ENCODE results near the gene MSH3. TPM values are rescaled to one million over a fixed set of nuclear protein-coding genes. Genes with fewer than 3 reads are reported as not detected.

The MSH3 gene
- 12.6 and 15.8 TPM in 2 replicates for total RNA-seq (2014; rRNA removed)
- 5.5 TPM for polyA plus RNA-seq (2012)

DNA sequence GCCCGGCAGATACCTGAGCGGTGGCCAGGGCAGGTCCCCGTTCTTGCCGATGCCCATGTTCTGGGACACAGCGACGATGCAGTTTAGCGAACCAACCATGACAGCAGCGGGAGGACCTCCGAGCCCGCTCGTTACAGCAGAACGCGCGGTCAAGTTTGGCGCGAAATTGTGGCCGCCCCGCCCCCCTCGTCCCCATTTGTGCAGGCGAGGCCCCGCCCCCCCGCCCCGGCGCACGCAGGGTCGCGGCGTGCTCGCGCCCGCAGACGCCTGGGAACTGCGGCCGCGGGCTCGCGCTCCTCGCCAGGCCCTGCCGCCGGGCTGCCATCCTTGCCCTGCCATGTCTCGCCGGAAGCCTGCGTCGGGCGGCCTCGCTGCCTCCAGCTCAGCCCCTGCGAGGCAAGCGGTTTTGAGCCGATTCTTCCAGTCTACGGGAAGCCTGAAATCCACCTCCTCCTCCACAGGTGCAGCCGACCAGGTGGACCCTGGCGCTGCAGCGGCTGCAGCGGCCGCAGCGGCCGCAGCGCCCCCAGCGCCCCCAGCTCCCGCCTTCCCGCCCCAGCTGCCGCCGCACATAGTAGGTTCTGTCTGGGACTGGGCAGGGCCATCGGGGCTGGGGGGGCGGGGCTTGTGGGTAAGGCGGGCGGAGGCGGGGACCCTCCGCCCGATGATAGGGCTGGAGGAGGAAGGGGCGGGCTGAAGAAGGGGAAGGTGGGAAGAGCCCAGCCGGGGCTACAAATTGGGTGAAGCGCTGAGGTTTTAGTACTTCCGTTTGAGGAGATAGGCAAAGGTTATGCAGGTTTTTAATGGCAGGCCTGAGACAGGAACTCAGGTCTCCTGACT lies at the start of gene MSH3, which contains the start of gene DHFR:
MSH3 (plus strand) TSS at position 262 of the 840 bp plus-strand sequence; CDS start at position 338, 76 bp downstream.
DHFR (minus strand) TSS at position 593 of the 840 bp plus-strand sequence; CDS start at position 99, 494 bp downstream.
- DNase-seq (ENCODE audit: low read depth) = peak; percentile 85

DNA sequence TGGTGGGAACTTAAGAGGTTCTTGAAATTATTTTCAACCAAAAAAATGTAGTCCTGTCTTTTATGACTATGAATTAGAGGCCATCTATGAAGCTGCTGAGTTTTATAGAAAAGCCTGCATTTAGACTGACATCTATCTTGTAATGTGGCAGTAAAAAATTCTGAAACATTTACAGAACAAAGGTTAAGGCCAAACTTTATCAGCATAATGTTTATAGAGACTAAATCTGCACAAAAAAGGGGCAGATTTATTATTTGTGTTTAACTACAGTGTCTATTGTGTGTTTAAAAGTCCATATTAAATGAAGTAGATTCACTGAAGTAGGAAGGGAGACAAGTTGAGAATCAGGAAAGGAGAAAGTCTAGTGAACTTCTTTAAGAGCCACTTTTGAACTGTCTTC lies 47.1 kb upstream of the MSH3 start:
- DNase-seq (ENCODE audit: low read depth) = no peak

DNA sequence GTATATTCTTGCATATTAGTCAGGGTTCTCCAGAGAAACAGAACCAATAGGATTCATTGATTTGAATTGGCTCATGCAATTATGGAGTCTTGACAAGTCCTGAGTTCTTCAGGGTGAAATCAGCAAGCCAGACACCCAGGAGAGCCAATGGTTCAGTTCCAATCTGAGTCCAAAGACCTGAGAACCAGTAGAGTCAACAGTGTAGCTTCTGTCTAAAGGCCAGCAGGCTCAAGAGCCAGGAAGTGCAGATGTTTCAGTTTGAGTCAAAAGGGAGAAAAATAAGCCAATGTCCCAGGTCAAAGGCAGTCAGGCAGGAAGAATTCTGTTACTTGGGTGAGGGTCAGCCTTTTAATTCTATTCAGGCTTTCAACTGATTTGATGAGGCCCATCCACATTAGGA lies 46.6 kb upstream of the MSH3 start:
- no peak for DNase-seq (ENCODE audit: low read depth)

DNA sequence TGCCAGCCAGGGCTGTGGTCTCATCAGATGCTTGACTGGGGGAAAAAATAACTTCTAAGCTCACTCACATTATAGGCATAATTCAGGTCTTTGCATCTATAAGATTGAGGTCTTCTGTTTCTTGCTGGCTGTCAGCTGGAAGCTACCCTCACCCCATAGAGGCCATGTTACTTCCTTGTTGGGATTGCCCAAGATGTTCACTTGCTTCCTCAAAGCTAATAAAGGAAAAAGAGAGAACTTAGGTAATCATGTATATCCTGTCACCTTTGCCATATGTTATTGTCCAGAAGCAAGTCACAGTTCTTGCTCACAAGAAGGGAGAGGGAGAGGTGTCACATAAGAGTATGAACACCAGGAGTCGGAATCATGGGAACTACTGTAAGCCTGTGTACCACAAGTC lies 45.7 kb upstream of the MSH3 start:
- DNase-seq (ENCODE audit: low read depth) = no peak

DNA sequence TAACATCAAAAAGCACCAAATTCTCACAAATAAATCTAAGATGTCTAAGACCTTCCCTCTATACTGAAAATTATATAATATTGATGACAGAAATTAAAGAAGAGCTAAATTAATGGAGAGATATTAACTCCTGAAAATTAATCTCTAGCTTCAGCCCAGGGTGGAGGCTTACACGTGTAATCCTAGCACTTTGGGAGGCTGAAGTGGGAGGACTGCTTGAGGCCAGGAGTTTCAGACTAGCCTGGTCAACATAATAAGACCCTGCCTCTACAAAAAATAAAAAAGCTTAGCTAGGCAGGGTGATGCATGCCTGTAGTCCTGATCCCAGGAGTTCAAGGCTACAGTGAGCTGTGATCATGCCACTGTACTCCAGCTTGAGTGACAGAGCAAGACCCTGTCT lies 44.8 kb upstream of the MSH3 start:
- no peak for DNase-seq (ENCODE audit: low read depth)

DNA sequence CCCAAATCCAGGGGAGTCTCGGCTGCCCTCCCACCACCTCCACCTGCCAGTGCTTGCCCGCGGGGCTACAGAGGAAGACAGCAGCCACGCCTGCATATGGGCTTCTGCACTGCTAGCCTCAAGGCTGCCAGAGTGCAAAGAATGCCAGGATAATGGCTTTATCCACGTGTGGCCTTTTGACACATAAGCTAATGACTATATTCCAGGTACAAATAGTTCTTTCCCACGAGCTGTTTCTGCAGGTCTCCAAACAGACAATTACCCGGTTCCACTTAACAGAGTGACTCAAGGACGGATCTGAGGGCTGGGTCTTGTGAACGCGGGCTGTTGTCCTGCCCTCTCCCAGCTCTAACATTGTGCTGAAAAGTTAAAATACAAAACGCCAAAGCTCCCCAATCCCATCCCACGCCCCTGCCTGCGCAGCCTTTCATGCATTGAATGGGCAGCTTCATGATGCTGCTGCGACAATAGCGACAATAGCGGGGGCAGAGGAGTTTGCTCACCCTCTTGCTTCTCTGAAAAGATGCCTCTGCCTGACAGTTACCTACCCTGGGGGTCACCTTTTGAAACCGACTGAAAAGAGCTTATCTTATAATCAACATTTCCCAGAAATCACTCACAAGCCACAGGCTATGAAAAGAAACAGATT lies 39.1 kb upstream of the MSH3 start:
- no peak for DNase-seq (ENCODE audit: low read depth)

DNA sequence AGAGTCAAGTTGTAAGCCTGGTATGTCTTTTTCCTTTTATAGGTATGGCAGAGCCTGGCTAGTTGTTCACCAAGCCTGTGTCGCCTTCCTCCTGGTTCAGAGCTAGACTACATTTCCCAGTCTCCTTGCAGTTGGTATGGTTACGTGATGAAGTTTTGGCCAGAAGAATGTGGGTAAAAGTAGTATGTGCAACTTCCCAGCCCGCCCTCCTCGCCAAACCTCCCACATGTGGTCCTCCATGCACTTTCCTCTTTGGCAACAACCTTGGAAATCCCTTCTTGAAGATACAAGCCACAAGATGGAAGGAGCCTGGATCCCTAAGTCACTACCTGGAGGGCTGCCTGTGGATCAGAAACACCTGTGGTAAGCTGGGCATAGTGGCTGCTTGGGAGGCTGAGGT lies 36.0 kb upstream of the MSH3 start:
- no peak for DNase-seq (ENCODE audit: low read depth)

DNA sequence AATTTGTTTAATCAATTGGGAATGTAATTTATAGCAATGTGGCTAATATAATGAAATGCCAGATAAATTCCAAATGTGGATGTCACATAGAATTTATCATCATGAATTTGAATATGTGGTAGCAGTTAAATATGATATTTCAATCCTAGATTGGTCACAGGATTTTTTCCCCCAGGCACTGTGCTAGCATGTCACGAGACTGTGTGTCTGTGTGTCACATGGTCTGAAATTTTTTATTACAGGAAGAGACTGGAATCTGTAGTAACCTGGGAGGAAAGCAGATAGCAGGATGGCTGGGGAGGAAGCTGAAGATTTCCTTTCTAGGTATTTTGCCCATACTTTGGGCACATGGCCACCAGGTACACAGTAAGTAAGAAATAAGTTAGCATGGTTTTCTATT lies 35.4 kb upstream of the MSH3 start:
- no peak for DNase-seq (ENCODE audit: low read depth)

DNA sequence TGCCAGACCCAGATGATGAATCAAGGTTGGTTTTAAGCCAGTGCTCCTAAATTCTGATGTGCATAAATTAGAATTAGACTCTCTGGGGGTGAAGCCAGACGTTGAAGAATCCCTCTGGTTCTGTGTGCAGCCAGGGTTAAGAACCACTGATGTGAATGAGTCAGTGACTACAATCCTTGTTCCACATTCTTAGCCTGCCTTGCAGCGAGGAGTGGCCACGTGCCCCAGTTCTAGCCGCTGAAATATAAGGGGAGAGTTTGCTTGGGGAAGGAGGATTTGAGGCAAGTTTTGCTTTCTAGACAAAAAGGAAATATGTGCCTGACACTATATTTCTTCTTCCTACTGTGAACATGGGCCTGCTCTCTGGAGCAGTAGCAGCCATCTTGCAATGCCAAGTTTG lies 34.2 kb upstream of the MSH3 start:
- peak; percentile 6 for DNase-seq (ENCODE audit: low read depth)

DNA sequence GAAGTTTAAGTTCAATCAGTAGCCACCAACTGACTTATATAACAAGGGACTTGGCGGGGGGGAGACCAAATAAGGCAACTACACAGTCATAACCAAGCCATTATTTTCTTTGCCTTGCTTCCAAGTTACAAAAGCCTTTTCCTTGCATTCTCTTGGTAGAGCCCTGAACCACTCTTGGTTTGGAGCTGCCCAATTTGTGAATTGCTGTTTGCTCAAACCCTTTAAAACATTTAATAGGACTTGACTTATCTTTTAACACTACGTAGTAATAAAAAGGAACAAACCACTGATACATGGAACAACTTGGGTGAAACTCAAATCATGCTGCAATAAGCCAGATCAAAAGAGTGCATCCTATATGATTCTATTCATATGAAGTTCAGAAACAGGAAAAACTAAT lies 31.7 kb upstream of the MSH3 start:
- DNase-seq (ENCODE audit: low read depth) = no peak

DNA sequence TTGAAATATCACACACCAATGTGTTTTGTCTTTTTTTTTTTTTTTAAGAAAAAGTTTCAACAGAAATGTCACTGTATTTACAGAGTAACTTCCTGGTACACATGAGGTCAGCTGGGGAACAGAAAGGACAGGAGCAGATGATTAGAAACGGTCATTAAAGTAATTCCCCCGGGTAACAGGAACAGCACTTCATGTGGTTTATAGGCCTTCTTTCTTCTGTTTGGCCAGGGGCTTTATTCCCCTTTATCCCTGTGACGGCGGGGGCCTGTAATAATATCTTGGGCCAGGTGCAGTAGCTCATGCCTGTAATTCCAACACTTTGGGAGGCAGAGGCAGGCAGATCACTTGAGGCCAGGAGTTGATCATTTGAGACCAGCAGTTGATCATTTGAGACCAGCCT lies 30.5 kb upstream of the MSH3 start:
- peak; percentile 9 for DNase-seq (ENCODE audit: low read depth)

DNA sequence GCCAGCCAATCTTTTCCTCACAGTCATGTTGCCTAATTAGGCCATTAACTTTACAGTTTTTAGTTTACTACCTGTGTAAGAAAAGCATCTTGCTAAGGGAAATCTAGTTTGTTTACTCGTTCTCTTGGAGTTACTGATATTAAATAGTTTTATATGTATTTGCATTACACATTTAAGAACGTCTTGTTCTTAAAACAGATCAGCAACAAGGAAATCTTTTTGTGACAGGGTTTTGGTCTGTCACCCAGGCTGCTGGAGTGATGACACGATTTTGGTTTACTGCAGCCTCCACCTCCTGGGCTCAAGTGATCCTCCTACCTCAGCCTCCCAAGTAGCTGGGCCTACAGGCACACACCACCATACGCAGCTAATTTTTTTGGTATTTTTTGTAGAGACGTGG lies 29.2 kb upstream of the MSH3 start:
- no peak for DNase-seq (ENCODE audit: low read depth)

DNA sequence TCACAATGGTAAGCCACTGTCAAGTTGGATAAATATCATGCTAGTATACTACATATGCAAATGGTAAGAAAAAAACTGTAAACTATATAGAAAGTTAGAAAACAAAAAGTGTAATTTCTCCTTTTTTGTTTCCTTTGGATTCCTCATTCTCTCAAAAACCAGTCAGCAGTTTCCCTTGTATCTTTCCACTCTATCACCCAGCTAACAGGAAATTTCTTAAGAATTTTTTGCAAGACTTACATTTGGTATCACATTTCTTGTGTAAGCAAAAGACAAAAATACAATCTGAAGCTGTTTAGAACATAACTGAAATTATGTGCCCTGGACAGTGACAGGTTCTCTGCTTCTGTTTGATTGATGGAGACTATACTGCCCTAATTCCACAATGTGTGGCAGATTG lies 25.2 kb upstream of the MSH3 start:
- no peak for DNase-seq (ENCODE audit: low read depth)

DNA sequence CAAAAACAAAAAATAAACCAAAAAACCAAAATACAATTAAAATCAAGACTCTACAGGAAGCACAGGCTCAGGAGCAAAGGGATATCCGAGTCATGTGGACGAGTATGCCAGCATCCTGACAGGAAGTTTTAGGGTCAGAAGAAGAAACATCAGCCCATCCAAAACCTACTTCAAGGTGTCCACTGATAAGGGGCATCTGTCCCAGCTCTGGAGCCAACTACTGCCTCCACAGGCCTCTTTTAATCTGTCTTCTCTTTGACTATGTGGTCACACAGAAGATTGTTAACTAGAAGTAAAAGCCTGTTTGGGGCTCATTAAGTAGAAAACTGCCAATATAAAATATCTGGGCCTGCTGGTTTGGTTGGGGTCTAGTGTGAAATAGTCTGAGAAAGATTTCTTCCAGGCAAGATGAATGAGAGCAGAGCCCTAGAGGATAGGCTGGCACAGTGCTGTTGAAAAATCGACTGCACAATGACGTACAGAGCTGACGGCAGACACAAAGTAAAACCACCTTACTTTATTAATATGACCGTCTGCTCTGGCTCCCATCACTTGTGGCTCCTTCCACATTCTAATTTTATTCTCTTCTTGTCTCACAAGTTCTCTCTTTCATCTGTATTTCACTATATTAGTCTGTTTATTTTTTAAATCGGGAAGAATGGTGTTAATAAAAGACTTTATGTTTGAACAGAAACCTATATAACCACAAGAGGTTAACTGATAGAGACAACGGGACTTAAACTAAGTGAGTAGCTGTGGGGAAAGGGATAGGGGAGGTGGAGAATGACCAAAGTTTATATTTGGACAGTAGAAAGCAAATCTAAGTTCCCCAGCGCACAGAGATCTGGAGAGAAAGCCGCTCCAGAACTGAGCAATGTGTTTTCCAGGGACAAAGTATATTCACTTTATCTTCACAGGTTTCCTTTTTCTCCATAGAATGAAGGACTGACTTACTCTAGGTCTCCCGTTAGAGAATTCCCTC lies 22.9 kb upstream of the MSH3 start:
- no peak for DNase-seq (ENCODE audit: low read depth)

DNA sequence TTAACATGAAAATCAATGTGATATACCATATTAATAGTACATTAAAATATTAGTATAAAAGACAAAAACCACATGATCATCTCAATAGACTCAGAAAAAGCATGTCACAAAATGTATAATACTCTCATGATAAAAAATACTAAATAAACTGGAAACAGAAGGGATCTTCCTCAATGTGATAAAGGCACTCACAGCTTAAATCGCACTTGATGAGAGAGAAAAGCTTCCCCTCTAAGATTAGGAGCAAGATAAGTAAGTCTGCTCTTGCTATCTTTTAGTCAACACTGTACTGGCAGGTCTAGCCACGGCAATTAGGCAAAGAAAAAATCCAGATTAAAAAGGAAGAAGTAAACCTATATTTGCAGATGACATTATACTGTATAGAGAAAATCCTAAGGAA lies 21.8 kb upstream of the MSH3 start:
- DNase-seq (ENCODE audit: low read depth) = no peak

DNA sequence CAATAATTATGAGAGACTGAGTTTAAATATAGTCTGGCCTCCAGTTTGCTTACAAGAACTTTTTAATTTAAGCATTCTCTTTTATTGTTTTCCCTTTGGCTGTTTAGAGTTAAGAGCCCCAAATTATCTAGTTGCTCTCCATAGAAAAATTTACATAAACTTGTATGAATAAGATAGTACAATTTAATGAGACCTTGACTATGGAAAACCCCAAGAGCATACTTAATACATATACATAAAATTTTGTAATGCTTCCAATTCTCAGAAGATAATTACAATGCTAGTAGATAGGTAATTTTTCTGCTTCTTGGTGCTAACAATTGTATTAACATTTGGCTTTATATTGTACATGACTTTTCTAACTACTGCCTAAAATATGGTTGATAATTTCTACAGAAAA lies 20.3 kb upstream of the MSH3 start:
- no peak for DNase-seq (ENCODE audit: low read depth)

DNA sequence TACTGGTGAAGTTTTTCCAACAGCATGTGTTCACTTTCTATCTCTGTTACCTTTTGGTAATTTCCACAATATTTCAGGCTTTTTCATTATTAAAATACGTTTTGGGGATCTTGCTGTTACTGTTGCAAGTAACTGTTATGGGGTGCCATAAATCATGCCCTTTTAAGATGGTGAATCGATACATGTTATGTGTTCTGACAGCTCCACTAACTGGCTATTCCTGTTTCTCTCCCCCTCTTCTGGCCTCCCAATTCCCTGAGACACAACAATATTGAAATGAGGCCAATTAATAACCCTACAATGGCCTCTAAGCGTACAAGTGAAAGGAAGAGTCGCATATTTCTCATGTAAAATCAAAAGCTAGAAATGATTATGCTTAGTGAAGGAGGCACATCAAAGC lies 13.1 kb upstream of the MSH3 start:
- no peak for DNase-seq (ENCODE audit: low read depth)

DNA sequence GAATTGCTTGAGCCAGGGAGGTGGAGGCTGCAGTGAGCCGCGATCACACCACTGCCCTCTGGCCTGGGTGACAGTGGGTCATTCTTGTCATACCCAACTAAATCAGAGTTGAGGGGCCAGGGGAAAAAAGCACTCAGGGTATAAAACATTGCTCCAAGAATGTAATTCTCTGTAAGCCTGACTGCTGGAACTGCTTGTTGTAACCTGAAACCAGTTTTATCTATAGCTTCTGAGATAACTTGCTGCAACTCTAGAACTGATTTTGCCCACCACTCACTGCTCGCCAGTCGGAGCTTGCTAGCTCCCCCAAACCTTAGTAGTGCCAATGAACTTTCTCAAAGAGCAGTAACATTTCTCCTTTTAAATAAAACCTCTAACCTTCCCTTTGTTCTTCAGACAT lies 9.6 kb upstream of the MSH3 start:
- DNase-seq (ENCODE audit: low read depth) = no peak

DNA sequence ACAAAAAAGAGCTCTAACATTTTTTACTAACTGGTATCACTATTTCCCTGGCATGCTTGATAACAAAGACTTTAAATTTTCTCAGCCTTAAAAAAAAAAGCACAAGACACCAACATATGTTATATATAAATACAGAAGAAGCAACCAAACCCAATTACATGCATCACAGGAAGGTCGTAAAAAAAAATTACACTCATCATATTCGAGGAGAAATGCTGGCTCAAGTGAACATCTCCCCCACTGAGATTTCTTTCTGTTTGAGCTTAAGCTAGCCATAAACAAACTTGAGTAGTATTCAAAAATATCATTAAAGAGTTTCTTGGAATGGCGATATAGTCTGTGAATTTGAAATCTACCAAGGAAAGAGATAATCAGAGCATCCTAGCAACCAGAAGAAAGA lies 7.5 kb upstream of the MSH3 start:
- no peak for DNase-seq (ENCODE audit: low read depth)

DNA sequence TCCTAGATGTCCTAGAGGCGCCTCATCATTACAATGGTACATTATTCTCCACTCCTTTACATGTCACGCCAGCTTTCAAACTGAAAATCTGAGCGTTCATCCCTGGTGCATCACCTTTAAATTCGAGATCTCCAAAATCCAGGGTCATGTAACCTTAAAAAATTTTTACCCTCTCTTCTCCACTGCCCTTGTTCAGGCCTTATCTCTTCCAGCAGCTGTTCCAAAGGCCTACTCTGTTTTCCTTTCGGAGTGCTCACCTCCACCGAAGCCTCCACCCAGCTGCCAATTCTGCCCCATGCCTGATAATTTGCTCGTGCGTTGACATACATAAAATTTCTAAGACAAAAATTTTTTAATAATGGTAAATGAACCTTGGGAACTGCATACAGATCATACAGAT lies 950 bp upstream of the MSH3 start:
- DNase-seq (ENCODE audit: low read depth) = no peak

DNA sequence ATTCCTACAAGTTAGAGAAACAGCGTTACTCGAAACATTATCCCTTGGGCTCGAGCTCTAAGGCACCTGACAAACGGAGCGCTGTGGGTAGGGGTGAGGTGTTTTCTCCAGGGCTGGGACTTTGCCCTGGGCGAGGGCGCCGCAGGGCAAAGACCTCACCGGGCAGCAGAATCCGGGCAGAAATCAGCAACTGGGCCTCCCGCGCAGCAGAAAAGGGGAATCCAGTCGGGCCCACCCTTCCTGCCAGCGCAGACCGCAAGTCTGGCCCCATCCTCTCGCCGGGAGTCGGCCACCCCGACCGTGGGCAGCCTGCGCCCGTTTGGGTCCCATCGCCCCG lies 430 bp upstream of the MSH3 start:
- peak; percentile 19 for DNase-seq (ENCODE audit: low read depth)

DNA sequence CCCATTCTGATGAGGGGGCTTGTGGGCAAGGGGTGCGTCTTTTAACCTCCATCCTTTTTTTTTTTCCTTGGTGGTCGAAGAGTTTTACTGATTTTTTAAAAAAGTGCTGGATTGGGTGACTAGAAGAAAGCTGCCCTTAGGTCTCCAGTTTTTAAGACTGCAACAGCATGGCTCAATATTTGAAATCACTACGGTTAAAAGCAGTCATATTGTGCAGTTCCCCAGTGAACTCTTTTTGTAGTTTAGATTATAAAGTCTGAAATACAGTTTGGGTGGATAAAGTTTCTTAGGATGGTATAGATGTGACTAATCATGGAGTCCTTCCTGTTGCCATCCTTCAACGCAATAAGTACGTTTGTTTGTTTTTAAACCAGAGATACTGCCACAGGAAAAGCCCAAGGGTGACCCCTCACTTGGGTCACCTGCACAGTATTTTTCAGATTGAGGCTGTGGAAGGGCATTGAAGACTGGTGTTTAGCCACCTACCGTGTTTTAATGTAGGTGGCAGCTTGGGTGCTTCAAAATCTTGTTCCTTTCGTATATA lies 851 bp downstream of the MSH3 start:
- peak; percentile 7 for DNase-seq (ENCODE audit: low read depth)

Measured in LHCN-M2 (cell line).